ENCODE measurements around the gene RAB3C. TPM values are rescaled to one million over a fixed set of nuclear protein-coding genes. Genes with fewer than 3 reads are reported as not detected.

RAB3C gene
- total RNA-seq, 4 donors from 2014 or later, result 0.09 to 0.38 (median 0.21) TPM; not detected in 1

DNA sequence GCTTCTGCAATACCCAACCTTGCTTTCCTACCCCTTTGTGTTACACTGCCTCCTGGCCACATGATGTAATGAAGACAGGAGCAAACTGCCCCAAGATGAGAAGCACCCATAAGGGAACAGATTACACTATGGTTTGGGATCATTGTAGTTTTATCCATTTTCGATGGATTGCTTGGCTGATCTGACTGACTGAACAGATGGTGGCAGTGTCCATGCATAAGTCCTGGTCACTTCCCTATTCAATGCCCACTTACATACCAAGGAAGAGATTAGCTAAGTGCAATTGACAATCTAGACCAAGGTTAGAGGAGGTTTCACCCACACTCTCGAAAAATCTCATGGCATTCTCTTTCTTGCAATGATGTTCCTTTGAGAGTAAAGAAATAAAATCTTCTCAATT is 319.9 kb downstream of the RAB3C start:
- TF ChIP-seq CTCF (IDR thresholded peaks at IDR 0.05) (no peak), POLR2A (IDR thresholded peaks at IDR 0.05) (no peak)
- H3K4me3 ChIP-seq, result no peak overlapping the region
- no peak overlapping the region for H3K27ac ChIP-seq
- H3K27me3 ChIP-seq, result no peaks in the 10 kb centered on the region
- no peaks in the 10 kb centered on the region for H3K4me1 ChIP-seq
- WGBS, 2 donors, result 83 to 84% methylated on average over 2 of the region's 2 CpGs
- no peaks in the 10 kb centered on the region for H3K36me3 ChIP-seq
- no peak for DNase-seq
- H3K9me3 ChIP-seq, result peaks cover 0 to 5% (median 5%) of the 10 kb centered on the region in 3 donors
- intact Hi-C loops (cut with DNase I), result no loop called here

DNA sequence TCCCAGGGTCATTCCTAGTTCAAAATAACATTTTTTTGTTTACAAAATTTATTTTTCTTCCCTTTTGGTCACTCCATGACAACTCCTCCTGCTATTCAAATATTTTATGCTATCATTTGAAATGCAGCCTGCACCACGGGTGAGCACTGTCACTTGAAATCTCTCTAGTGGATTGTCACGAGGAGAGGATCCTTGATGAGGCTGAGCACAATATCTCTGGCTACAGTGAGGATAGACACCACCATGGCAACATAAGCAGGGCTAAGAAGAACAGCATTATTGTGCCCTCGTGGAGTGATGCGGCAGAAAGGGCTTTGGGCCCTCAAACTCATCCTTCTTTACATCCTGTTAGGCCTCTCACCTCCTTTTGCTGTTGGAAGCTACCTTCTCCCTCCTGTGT is 321.9 kb downstream of the RAB3C start:
- 73 to 87% methylated on average over 4 of the region's 4 CpGs for WGBS, 2 donors
- H3K4me3 ChIP-seq, result no peak overlapping the region
- intact Hi-C loops (cut with DNase I), result no loop called here

GRCh38 chr5:58905944-58906343 is 323.1 kb downstream of the RAB3C start:
- Histone ChIP-seq H3K4me3 (no peak overlapping the region), H3K4me1 (no peaks in the 10 kb centered on the region), H3K9me3 (peaks cover 0 to 5% (median 5%) of the 10 kb centered on the region in 3 donors), H3K27ac (no peak overlapping the region), H3K27me3 (no peaks in the 10 kb centered on the region), H3K36me3 (no peaks in the 10 kb centered on the region)
- TF ChIP-seq POLR2A (IDR thresholded peaks at IDR 0.05) (no peak), CTCF (IDR thresholded peaks at IDR 0.05) (no peak)
- intact Hi-C loops (cut with DNase I), result no loop called here
- no peak for DNase-seq

More for the DNA sequence above, 321.9 kb downstream of the RAB3C start:
- Histone ChIP-seq H3K36me3 (no peaks in the 10 kb centered on the region), H3K9me3 (peaks cover 0 to 5% (median 5%) of the 10 kb centered on the region in 3 donors), H3K27me3 (no peaks in the 10 kb centered on the region), H3K27ac (no peak overlapping the region), H3K4me1 (no peaks in the 10 kb centered on the region)
- DNase-seq, result no peak
- no peak for TF ChIP-seq CTCF (IDR thresholded peaks at IDR 0.05)
- TF ChIP-seq POLR2A (IDR thresholded peaks at IDR 0.05), result no peak

Other genes with a start within 250 kb of the RAB3C start
- gene PLK2, start 123.0 kb upstream of the RAB3C start, total RNA-seq, result 100 to 1,000 TPM; 117 to 227 (median 151) TPM
- 1 to 10 TPM in 1 of 4 donors, under 1 TPM in 2, not detected in 1; 0.09 to 2.9 (median 0.18) TPM for gene GAPT, start 91.6 kb upstream of the RAB3C start, total RNA-seq